Measurements from ENCODE around the gene ZNF491.

Gene ZNF491

GRCh38 chr19:11784356-11784755 is 14.0 kb upstream of the ZNF491 start:
- H3K4me3 ChIP-seq (ENCODE audit: low read depth, low read length): no peak overlapping the region
- peaks cover 19% of the 10 kb centered on the region for H3K36me3 ChIP-seq (replicated peaks)
- no peaks in the 10 kb centered on the region for H3K27me3 ChIP-seq (replicated peaks)
- no peak for DNase-seq
- no peak overlapping the region for H3K27ac ChIP-seq
- no peak for TF ChIP-seq CTCF (IDR thresholded peaks at IDR 0.05; ENCODE audit: low read depth, low read length, missing control alignments)
- in situ Hi-C loops (cut with HindIII; ENCODE audit: low pct_ligation_motif_present, low sequenced_read_pairs): no loop called here

- no peak for TF ChIP-seq CTCF (IDR thresholded peaks at IDR 0.05; ENCODE audit: low read depth, low read length, missing control alignments)
- no peak overlapping the region for H3K27ac ChIP-seq
- no peaks in the 10 kb centered on the region for H3K36me3 ChIP-seq (replicated peaks)
- no peaks in the 10 kb centered on the region for H3K27me3 ChIP-seq (replicated peaks)
- no peak for DNase-seq
- H3K4me3 ChIP-seq (ENCODE audit: low read depth, low read length): no peak overlapping the region
- in situ Hi-C loops (cut with HindIII; ENCODE audit: low pct_ligation_motif_present, low sequenced_read_pairs): no loop called here
These were observed 10.8 kb upstream of the ZNF491 start for GRCh38 chr19:11787536-11787935.

GRCh38 chr19:11792942-11793341 is 5.4 kb upstream of the ZNF491 start:
- no peak overlapping the region for H3K27ac ChIP-seq
- no peak for TF ChIP-seq CTCF (IDR thresholded peaks at IDR 0.05; ENCODE audit: low read depth, low read length, missing control alignments)
- no peak for DNase-seq
- no peaks in the 10 kb centered on the region for H3K36me3 ChIP-seq (replicated peaks)
- in situ Hi-C loops (cut with HindIII; ENCODE audit: low pct_ligation_motif_present, low sequenced_read_pairs): no loop called here
- H3K4me3 ChIP-seq (ENCODE audit: low read depth, low read length): no peak overlapping the region
- no peaks in the 10 kb centered on the region for H3K27me3 ChIP-seq (replicated peaks)

- peak; percentile 83 for TF ChIP-seq CTCF (IDR thresholded peaks at IDR 0.05; ENCODE audit: low read depth, low read length, missing control alignments)
- peak; percentile 64 for DNase-seq
- no peaks in the 10 kb centered on the region for H3K27me3 ChIP-seq (replicated peaks)
- no peak overlapping the region for H3K4me3 ChIP-seq (ENCODE audit: low read depth, low read length)
- no peak overlapping the region for H3K27ac ChIP-seq
- H3K36me3 ChIP-seq (replicated peaks): no peaks in the 10 kb centered on the region
- in situ Hi-C loops (cut with HindIII; ENCODE audit: low pct_ligation_motif_present, low sequenced_read_pairs): no loop called here
These were observed 832 bp upstream of the ZNF491 start for GRCh38 chr19:11797491-11797890.

- DNase-seq: no peak
- peaks cover 9% of the 10 kb centered on the region for H3K36me3 ChIP-seq (replicated peaks)
- in situ Hi-C loops (cut with HindIII; ENCODE audit: low pct_ligation_motif_present, low sequenced_read_pairs): no loop called here
- no peak for TF ChIP-seq CTCF (IDR thresholded peaks at IDR 0.05; ENCODE audit: low read depth, low read length, missing control alignments)
- H3K4me3 ChIP-seq (ENCODE audit: low read depth, low read length): no peak overlapping the region
- no peaks in the 10 kb centered on the region for H3K27me3 ChIP-seq (replicated peaks)
- no peak overlapping the region for H3K27ac ChIP-seq
These were observed 8.2 kb downstream of the ZNF491 start for GRCh38 chr19:11806354-11807098.

GRCh38 chr19:11807099-11807380 is 8.7 kb downstream of the ZNF491 start:
- Histone ChIP-seq H3K27ac (no peak overlapping the region), H3K36me3 (replicated peaks) (peaks cover 9% of the 10 kb centered on the region), H3K4me3 (ENCODE audit: low read depth, low read length) (no peak overlapping the region), H3K27me3 (replicated peaks) (no peaks in the 10 kb centered on the region)
- DNase-seq: no peak
- in situ Hi-C loops (cut with HindIII; ENCODE audit: low pct_ligation_motif_present, low sequenced_read_pairs): no loop called here
- no peak for TF ChIP-seq CTCF (IDR thresholded peaks at IDR 0.05; ENCODE audit: low read depth, low read length, missing control alignments)
